GM23338 (cell line): ENCODE results near the gene DIO3. TPM values are rescaled to one million over a fixed set of nuclear protein-coding genes. Genes with fewer than 3 reads are reported as not detected.

Experiments
- ATAC-seq: fragments of 200-7000 bp; cut with Tn5 transposase; 3 replicates; pipeline ENCODE4 v1.9.1; 2020
- DNase-seq: peaks from one replicate; pipeline ENCODE4 v3.0.0-alpha.2; 2015; ENCODE audit warnings: low spot score
- H2AFZ ChIP-seq: fragments of 200-600 bp; sonication (generic); 2 replicates; pipeline ENCODE4 v1.8.0; 2016; ENCODE audit warnings: antibody characterized with exemption, mild to moderate bottlenecking, moderate library complexity
- H3F3A ChIP-seq: fragments of 200-600 bp; sonication (generic); replicated peaks from 2 replicates; pipeline ENCODE4 v1.8.0; 2017; ENCODE audit warnings: antibody characterized with exemption, mixed run types, low read depth
- H3K27ac ChIP-seq: fragments of 200-600 bp; sonication (generic); 2 replicates; pipeline ENCODE4 v1.6.1; 2016; ENCODE audit warnings: low read depth
- H3K27me3 ChIP-seq: fragments of 200-600 bp; sonication (generic); 2 replicates; pipeline ENCODE4 v1.8.0; 2016; ENCODE audit warnings: mild to moderate bottlenecking, mixed run types, moderate library complexity; ENCODE audit not compliant: insufficient read depth
- H3K36me3 ChIP-seq: fragments of 200-600 bp; sonication (generic); 2 replicates; pipeline ENCODE4 v1.8.0; 2016; ENCODE audit warnings: mild to moderate bottlenecking; ENCODE audit not compliant: insufficient read depth
- H3K4me1 ChIP-seq: fragments of 200-600 bp; sonication (generic); 2 replicates; pipeline ENCODE4 v1.8.0; 2016; ENCODE audit warnings: mild to moderate bottlenecking, moderate library complexity; ENCODE audit not compliant: insufficient read depth
- H3K4me2 ChIP-seq: fragments of 200-600 bp; sonication (generic); 2 replicates; pipeline ENCODE4 v1.7.1; 2017; ENCODE audit warnings: mixed run types
- H3K4me3 ChIP-seq: fragments of 200-600 bp; sonication (generic); 2 replicates; pipeline ENCODE4 v1.6.1; 2016; ENCODE audit warnings: mixed run types
- H3K79me2 ChIP-seq: fragments of 200-600 bp; sonication (generic); replicated peaks from 2 replicates; pipeline ENCODE4 v1.8.0; 2017; ENCODE audit warnings: mild to moderate bottlenecking; ENCODE audit not compliant: insufficient read depth
- H3K9me2 ChIP-seq: fragments of 200-600 bp; sonication (generic); 2 replicates; pipeline ENCODE4 v1.8.0; 2017; ENCODE audit not compliant: insufficient read depth
- H4K20me1 ChIP-seq: fragments of 200-600 bp; sonication (generic); replicated peaks from 2 replicates; pipeline ENCODE4 v1.8.0; 2017; ENCODE audit warnings: mild to moderate bottlenecking; ENCODE audit not compliant: insufficient read depth
- H3K27ac Mint-ChIP-seq: 2 replicates; pipeline ENCODE4 v1.8.0; 2020; ENCODE audit warnings: inconsistent platforms, mild to moderate bottlenecking, moderate library complexity, mixed read lengths
- H3K27me3 Mint-ChIP-seq: 3 replicates; pipeline ENCODE4 v1.8.0; 2022; ENCODE audit warnings: low read depth, mild to moderate bottlenecking, moderate library complexity, mixed read lengths, inconsistent platforms; ENCODE audit not compliant: insufficient read depth, poor library complexity
- H3K36me3 Mint-ChIP-seq: 3 replicates; pipeline ENCODE4 v1.8.0; 2021; ENCODE audit warnings: low read depth, mild to moderate bottlenecking, inconsistent platforms, moderate library complexity, mixed read lengths
- H3K4me1 Mint-ChIP-seq: 3 replicates; pipeline ENCODE4 v1.8.0; 2020; ENCODE audit warnings: mild to moderate bottlenecking, inconsistent platforms, mixed read lengths
- H3K4me3 Mint-ChIP-seq: 3 replicates; pipeline ENCODE4 v1.8.0; 2021; ENCODE audit warnings: moderate library complexity, mild to moderate bottlenecking, inconsistent platforms, mixed read lengths
- H3K9me3 Mint-ChIP-seq: 3 replicates; pipeline ENCODE4 v1.8.0; 2020; ENCODE audit warnings: moderate library complexity, mild to moderate bottlenecking, inconsistent platforms, mixed read lengths
- CREB1 ChIP-seq: fragments of 250-450 bp; sonication (Bioruptor Pico); IDR thresholded peaks from 2 replicates; pipeline ENCODE4 v1.5.0; 2020; ENCODE audit warnings: low read depth, mild to moderate bottlenecking, moderate library complexity
- EZH2 ChIP-seq: fragments of 200-600 bp; sonication (generic); IDR thresholded peaks from one replicate; pipeline ENCODE4 v1.8.0; 2017; ENCODE audit warnings: antibody characterized with exemption, mild to moderate bottlenecking, low read depth; ENCODE audit not compliant: unreplicated experiment
- EZH2phosphoT487 ChIP-seq: fragments of 200-600 bp; sonication (generic); IDR thresholded peaks from one replicate; pipeline ENCODE4 v1.8.1; 2018; ENCODE audit warnings: antibody characterized with exemption; ENCODE audit not compliant: unreplicated experiment
- JUNB ChIP-seq: IDR thresholded peaks from one replicate; pipeline ENCODE4 v1.6.1; 2016; ENCODE audit warnings: antibody characterized with exemption; ENCODE audit not compliant: unreplicated experiment
- NANOG ChIP-seq: IDR thresholded peaks from 2 replicates; pipeline ENCODE4 v1.6.1; 2016; ENCODE audit warnings: antibody characterized with exemption, borderline replicate concordance
- POLR2AphosphoS5 ChIP-seq: IDR thresholded peaks from 2 replicates; pipeline ENCODE4 v1.6.1; 2016; ENCODE audit warnings: antibody characterized with exemption, low read depth
- STAT1 ChIP-seq: IDR thresholded peaks from one replicate; pipeline ENCODE4 v1.6.1; 2016; ENCODE audit warnings: antibody characterized with exemption; ENCODE audit not compliant: unreplicated experiment
- ZNF114 ChIP-seq: fragments of 250-450 bp; sonication (Bioruptor Pico); IDR thresholded peaks from 2 replicates; pipeline ENCODE4 v1.5.0; 2020; ENCODE audit warnings: mild to moderate bottlenecking, moderate library complexity
- ZNF331 ChIP-seq: fragments of 250-450 bp; sonication (Bioruptor Pico); IDR thresholded peaks from 2 replicates; pipeline ENCODE4 v1.5.0; 2020; ENCODE audit warnings: low read depth, mild to moderate bottlenecking, moderate library complexity
- polyA plus RNA-seq: library from polyadenylated mRNA; unstranded; fragments of >200 nt; fragmentation: Nextera tagmentation; extraction: Ambion mirVana; gene quantifications from 2 replicates; pipeline ENCODE4 v1.2.1, GENCODE V29; 2016
- total RNA-seq: library from RNA; depleted of rRNA; stranded (reverse); fragments of >200 nt; shearing (Covaris generic); gene quantifications from 2 replicates; pipeline ENCODE4 v1.2.3, GENCODE V29; 2014
- TF ChIP-seq, protein P1 (sequence below): IDR thresholded peaks from one replicate; pipeline ENCODE4 v1.6.1; 2018; ENCODE audit warnings: antibody characterized with exemption; ENCODE audit not compliant: unreplicated experiment
- TF ChIP-seq, protein P2 (sequence below), 2 experiments: fragments of 200-600 bp in 1 of 2; sonication (generic) in 1 of 2; conservative IDR thresholded peaks; 2 replicates each; pipeline versions ENCODE4 v1.5.1 to v1.6.1; 2016 to 2017; ENCODE audit warnings: antibody characterized with exemption in 2 of 2, low read depth in 2 of 2, mild to moderate bottlenecking in 2 of 2, moderate library complexity in 1 of 2
- TF ChIP-seq, protein P3 (sequence below): IDR thresholded peaks from 2 replicates; pipeline ENCODE4 v1.6.1; 2016; ENCODE audit warnings: antibody characterized with exemption
- TF ChIP-seq, protein P4 (sequence below): fragments of 250-450 bp; sonication (Bioruptor Pico); IDR thresholded peaks from 2 replicates; pipeline ENCODE4 v1.5.0; 2020; ENCODE audit warnings: mild to moderate bottlenecking, moderate library complexity

DIO3 gene
- total and polyA plus RNA-seq, 2 experiments from 2014 or later: 0.10 to 0.28 TPM

DNA sequence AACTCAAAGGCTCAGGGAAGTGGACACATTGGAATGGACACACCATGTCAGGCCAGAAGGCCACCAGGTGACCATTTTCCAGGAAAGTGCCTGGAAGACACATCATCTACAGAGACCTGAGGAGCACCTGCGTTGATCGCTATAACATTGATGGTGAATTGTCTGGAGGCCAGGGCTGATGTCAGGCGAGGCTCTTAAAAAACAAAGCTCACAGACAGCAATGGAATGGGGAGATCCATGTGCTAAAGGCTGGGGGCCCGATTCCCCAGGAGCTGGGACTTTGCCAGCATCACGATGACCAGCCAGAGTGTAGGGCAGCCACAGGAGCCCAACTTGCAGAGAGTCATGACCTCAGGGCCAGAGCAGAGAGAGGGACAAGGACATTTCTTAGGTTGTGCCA, 30.3 kb downstream of the DIO3 start:
- Histone ChIP-seq H3F3A (no peaks in the 10 kb centered on the region), H3K4me1 (no peaks in the 10 kb centered on the region), H3K4me2 (no peak overlapping the region), H3K9me2 (no peaks in the 10 kb centered on the region), H3K27ac (no peak overlapping the region), H3K36me3 (no peaks in the 10 kb centered on the region), H3K79me2 (no peaks in the 10 kb centered on the region), H3K4me3 (no peak overlapping the region), H3K27me3 (no peaks in the 10 kb centered on the region), H4K20me1 (no peaks in the 10 kb centered on the region), H2AFZ (no peak overlapping the region)
- ATAC-seq (no peak), DNase-seq (no peak)
- Mint-ChIP-seq H3K27me3 (peaks cover 4% of the 10 kb centered on the region), H3K27ac (no peak overlapping the region), H3K4me3 (no peak overlapping the region), H3K9me3 (peaks cover 8% of the 10 kb centered on the region; the same call in 2 of the 3 replicates), H3K4me1 (no peaks in the 10 kb centered on the region; the same call in 2 of the 3 replicates), H3K36me3 (peaks cover 3% of the 10 kb centered on the region; the same call in 1 of the 3 replicates)
- TF ChIP-seq, protein P1, sequence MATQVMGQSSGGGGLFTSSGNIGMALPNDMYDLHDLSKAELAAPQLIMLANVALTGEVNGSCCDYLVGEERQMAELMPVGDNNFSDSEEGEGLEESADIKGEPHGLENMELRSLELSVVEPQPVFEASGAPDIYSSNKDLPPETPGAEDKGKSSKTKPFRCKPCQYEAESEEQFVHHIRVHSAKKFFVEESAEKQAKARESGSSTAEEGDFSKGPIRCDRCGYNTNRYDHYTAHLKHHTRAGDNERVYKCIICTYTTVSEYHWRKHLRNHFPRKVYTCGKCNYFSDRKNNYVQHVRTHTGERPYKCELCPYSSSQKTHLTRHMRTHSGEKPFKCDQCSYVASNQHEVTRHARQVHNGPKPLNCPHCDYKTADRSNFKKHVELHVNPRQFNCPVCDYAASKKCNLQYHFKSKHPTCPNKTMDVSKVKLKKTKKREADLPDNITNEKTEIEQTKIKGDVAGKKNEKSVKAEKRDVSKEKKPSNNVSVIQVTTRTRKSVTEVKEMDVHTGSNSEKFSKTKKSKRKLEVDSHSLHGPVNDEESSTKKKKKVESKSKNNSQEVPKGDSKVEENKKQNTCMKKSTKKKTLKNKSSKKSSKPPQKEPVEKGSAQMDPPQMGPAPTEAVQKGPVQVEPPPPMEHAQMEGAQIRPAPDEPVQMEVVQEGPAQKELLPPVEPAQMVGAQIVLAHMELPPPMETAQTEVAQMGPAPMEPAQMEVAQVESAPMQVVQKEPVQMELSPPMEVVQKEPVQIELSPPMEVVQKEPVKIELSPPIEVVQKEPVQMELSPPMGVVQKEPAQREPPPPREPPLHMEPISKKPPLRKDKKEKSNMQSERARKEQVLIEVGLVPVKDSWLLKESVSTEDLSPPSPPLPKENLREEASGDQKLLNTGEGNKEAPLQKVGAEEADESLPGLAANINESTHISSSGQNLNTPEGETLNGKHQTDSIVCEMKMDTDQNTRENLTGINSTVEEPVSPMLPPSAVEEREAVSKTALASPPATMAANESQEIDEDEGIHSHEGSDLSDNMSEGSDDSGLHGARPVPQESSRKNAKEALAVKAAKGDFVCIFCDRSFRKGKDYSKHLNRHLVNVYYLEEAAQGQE: no peak
- TF ChIP-seq NANOG: no peak
- TF ChIP-seq, protein P2, sequence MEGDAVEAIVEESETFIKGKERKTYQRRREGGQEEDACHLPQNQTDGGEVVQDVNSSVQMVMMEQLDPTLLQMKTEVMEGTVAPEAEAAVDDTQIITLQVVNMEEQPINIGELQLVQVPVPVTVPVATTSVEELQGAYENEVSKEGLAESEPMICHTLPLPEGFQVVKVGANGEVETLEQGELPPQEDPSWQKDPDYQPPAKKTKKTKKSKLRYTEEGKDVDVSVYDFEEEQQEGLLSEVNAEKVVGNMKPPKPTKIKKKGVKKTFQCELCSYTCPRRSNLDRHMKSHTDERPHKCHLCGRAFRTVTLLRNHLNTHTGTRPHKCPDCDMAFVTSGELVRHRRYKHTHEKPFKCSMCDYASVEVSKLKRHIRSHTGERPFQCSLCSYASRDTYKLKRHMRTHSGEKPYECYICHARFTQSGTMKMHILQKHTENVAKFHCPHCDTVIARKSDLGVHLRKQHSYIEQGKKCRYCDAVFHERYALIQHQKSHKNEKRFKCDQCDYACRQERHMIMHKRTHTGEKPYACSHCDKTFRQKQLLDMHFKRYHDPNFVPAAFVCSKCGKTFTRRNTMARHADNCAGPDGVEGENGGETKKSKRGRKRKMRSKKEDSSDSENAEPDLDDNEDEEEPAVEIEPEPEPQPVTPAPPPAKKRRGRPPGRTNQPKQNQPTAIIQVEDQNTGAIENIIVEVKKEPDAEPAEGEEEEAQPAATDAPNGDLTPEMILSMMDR (conservative IDR thresholded peaks at IDR 0.05; ENCODE audit: low read depth in 2 of 2): no peak
- no peak for TF ChIP-seq ZNF114 (CRISPR knock-in tag)
- TF ChIP-seq CREB1: no peak
- TF ChIP-seq ZNF331 (CRISPR knock-in tag): no peak
- no peak for TF ChIP-seq JUNB
- no peak for TF ChIP-seq STAT1
- no peak for TF ChIP-seq EZH2phosphoT487
- no peak for TF ChIP-seq EZH2
- TF ChIP-seq, protein P3, sequence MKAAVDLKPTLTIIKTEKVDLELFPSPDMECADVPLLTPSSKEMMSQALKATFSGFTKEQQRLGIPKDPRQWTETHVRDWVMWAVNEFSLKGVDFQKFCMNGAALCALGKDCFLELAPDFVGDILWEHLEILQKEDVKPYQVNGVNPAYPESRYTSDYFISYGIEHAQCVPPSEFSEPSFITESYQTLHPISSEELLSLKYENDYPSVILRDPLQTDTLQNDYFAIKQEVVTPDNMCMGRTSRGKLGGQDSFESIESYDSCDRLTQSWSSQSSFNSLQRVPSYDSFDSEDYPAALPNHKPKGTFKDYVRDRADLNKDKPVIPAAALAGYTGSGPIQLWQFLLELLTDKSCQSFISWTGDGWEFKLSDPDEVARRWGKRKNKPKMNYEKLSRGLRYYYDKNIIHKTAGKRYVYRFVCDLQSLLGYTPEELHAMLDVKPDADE: no peak
- TF ChIP-seq, protein P4, sequence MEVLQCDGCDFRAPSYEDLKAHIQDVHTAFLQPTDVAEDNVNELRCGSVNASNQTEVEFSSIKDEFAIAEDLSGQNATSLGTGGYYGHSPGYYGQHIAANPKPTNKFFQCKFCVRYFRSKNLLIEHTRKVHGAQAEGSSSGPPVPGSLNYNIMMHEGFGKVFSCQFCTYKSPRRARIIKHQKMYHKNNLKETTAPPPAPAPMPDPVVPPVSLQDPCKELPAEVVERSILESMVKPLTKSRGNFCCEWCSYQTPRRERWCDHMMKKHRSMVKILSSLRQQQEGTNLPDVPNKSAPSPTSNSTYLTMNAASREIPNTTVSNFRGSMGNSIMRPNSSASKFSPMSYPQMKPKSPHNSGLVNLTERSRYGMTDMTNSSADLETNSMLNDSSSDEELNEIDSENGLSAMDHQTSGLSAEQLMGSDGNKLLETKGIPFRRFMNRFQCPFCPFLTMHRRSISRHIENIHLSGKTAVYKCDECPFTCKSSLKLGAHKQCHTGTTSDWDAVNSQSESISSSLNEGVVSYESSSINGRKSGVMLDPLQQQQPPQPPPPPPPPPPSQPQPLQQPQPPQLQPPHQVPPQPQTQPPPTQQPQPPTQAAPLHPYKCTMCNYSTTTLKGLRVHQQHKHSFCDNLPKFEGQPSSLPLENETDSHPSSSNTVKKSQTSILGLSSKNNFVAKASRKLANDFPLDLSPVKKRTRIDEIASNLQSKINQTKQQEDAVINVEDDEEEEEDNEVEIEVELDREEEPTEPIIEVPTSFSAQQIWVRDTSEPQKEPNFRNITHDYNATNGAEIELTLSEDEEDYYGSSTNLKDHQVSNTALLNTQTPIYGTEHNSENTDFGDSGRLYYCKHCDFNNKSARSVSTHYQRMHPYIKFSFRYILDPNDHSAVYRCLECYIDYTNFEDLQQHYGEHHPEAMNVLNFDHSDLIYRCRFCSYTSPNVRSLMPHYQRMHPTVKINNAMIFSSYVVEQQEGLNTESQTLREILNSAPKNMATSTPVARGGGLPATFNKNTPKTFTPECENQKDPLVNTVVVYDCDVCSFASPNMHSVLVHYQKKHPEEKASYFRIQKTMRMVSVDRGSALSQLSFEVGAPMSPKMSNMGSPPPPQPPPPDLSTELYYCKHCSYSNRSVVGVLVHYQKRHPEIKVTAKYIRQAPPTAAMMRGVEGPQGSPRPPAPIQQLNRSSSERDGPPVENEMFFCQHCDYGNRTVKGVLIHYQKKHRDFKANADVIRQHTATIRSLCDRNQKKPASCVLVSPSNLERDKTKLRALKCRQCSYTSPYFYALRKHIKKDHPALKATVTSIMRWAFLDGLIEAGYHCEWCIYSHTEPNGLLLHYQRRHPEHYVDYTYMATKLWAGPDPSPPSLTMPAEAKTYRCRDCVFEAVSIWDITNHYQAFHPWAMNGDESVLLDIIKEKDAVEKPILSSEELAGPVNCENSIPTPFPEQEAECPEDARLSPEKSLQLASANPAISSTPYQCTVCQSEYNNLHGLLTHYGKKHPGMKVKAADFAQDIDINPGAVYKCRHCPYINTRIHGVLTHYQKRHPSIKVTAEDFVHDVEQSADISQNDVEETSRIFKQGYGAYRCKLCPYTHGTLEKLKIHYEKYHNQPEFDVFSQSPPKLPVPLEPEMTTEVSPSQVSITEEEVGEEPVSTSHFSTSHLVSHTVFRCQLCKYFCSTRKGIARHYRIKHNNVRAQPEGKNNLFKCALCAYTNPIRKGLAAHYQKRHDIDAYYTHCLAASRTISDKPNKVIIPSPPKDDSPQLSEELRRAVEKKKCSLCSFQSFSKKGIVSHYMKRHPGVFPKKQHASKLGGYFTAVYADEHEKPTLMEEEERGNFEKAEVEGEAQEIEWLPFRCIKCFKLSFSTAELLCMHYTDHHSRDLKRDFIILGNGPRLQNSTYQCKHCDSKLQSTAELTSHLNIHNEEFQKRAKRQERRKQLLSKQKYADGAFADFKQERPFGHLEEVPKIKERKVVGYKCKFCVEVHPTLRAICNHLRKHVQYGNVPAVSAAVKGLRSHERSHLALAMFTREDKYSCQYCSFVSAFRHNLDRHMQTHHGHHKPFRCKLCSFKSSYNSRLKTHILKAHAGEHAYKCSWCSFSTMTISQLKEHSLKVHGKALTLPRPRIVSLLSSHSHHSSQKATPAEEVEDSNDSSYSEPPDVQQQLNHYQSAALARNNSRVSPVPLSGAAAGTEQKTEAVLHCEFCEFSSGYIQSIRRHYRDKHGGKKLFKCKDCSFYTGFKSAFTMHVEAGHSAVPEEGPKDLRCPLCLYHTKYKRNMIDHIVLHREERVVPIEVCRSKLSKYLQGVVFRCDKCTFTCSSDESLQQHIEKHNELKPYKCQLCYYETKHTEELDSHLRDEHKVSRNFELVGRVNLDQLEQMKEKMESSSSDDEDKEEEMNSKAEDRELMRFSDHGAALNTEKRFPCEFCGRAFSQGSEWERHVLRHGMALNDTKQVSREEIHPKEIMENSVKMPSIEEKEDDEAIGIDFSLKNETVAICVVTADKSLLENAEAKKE (CRISPR knock-in tag): no peak
- no peak for TF ChIP-seq POLR2AphosphoS5
